ENCODE measurements around the gene SIAE.

Gene SIAE, protein sequence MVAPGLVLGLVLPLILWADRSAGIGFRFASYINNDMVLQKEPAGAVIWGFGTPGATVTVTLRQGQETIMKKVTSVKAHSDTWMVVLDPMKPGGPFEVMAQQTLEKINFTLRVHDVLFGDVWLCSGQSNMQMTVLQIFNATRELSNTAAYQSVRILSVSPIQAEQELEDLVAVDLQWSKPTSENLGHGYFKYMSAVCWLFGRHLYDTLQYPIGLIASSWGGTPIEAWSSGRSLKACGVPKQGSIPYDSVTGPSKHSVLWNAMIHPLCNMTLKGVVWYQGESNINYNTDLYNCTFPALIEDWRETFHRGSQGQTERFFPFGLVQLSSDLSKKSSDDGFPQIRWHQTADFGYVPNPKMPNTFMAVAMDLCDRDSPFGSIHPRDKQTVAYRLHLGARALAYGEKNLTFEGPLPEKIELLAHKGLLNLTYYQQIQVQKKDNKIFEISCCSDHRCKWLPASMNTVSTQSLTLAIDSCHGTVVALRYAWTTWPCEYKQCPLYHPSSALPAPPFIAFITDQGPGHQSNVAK

DNA sequence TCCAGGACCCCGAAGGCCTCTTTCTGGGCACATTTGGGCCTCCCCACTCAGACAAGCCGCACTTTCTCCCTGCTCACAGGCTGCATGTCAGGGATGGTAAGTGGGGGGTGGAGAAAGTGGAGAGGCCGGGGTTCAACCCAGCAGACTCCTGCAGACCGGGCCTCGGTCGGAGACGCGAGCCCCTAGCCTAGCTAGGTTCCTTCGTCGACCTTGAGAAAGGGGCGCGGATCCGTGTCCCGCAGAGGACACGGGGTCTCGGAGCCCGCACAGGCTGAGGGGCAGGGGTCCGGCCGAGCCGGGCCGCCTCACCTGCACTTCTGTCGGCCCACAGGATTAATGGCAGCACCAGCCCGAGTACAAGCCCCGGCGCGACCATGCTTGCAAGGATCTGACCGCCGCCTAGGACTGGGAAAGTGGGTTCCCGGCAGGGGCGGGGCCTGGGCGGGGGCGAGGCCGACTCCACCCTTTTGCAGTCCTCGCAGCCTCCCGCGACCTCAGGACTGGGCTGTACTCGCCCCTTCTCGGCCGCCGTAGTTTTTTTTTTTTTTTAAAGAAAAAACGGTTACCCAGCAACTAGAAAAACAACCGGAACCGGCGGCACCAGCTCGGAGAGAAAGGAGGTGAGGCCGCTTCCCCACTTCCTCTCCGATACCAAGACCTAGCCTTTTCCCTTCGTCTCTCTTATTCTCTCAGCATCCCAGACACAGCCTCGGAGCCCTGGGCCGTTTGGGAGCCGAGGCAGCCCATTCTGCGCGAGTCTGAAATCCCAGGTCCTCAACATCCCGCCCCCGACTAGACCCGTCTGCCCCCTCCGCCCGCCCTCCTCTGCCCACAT lies at the start of gene SIAE, which contains the start of gene SPA17:
TSS of gene SIAE (minus strand) at position 407 of the 835 bp plus-strand sequence. CDS start at position 376, 31 bp downstream.
TSS of gene SPA17 (plus strand) at position 572 of the 835 bp plus-strand sequence. CDS start 1,361 bp downstream, outside the sequence.
- peak; percentile 97 for DNase-seq

DNA sequence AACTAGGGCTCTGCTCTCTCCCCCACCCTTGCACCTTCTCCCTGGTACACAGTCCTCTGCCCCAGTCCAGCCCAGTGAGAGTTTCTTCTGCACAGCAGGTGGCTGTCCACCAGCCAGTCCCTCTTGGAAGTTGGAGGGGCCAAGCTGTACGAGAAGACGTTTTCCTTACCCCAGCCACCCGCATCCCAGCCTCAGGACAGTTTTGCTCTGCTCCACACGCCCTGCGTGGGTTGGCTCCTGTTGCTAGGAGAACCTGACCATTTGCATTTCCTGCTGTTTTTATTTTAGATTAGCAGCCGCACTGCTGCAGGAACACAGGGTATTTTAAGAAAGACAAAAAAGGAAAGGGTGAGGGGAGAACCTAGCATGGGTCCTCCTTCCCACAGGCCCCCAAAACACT lies 48.6 kb upstream of the SIAE start:
- DNase-seq, result no peak

DNA sequence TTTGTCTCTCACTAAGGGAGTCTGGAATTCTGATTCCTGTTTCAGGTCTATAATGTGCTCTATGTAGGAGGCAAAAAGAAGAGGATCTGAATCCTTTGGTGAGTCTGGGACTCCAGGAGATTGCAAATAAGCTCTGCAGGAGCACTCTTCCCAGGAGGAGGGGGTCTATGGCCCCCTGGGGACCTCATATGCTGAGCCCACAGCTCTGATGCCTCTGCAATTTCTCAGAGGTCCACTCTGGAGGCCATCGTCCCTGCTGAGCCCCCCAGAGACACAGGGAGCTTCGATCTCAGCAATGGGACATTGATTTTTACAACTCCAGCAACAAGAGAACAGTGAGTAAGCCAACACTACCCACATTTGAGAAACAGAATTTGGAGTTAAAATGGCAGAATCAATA lies 46.0 kb upstream of the SIAE start:
- no peak for DNase-seq

DNA sequence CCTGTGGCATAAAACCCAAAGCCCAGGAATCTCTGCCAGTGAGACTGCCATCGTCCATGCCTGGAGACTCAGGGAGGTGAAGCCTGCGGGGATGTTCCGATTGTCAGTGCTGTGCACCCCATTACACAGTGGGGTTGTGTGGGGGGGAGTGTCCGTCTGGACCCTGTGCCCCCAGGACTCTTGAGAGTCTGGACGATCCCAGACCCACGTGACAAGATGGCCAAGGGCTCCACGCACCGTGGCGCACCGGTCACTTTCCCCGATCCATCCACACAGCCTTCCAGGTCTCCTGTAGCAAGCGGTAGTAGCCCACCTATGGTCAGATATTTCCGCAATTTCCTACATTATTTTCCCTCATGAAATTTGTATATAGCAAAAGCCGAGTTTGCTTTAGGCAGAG lies 45.3 kb upstream of the SIAE start:
- no peak for DNase-seq

DNA sequence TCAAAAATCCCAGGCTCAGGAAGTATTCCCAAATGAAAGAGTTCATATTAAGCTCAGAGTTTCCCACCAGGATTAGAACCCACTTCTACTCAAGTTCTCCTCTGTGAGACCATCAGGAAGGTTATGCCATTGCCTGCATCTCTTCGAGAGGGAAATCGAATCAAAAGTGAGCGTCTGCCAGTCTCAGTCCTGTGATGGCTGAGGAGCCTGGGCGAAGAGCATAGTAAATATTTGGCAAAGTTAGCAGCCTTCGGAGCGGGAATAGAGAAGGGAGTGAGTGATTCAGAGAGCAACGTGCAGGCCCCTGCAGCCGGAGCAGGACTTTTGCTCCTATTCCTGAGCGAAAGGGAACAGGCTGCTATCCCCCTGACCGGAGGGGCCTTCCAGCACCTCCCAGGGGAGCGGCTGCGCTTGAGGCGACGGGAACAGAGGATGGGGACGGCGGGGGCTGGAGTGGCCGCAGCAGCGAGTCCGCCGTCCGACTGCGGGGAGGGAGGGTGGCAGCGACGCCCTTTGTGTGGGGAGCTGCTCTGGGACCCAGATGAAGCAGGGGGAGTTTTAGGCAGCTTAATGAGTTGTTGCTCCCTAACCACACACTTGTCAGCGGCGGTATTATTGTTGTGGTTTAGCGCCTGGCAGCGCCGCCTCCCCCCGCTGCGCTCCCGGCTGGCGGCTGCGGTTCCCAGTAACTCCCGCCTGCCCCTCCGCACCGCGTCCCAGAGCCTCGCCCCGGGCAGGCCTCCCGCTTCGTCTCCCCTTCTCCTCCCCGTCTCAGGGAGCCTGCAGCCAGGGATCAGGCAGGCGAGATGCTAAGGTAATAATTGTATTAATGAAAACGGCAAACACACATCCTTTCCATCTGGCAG lies 44.5 kb upstream of the SIAE start:
- peak; percentile 22 for DNase-seq

DNA sequence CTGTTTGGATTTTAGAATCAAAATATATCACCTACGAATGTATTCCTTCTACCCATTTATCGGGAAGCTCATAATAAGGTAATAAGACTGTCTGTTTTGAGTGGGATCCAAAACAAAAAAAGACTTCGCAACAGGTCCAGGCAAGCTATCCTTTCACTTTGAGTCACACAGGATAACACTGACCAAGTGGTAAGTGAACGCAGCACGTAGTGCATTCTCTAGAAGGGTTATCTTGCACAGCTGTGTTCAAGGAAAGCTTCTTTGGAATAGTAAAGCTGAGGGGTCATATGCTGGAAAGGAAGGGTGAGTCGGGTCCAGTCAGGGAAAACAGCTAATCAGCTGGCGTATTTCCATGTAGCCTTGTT lies 43.9 kb upstream of the SIAE start:
- no peak for DNase-seq

DNA sequence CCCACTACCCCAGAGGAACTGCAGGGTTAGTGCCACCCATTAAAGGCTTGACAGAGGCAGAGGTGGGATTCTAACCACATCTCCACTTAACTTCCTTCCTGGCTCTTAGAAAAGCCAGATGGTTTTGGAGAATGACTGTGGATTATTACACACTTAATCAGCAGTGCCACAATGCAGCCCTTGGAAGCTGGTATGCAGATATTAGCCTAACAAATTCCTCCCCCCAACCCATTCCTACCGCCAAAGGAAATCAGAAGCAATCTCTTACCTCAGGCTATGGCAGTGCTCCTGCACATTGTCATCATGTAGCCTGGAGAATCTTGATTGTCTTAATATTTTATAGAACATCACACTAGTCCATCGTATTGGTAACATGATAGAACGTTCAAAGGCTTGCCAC lies 43.1 kb upstream of the SIAE start:
- DNase-seq, result peak; percentile 13

DNA sequence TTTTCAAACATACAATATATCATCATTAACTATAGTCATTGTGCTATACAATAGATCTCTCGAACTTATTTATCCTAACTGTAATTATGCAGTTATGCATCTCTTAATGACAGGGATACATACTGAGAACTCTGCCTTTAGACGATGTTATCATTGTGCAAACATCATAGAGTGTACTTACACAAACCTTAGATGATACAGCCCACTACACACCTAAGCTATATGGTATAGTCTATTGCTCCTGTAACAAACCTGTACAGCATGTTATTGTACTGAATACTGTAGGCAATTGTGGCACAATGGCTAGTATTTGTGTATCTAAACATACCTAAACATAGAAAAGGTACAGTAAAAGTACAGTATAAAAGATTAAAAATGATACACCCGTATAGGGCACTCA lies 38.9 kb upstream of the SIAE start:
- DNase-seq, result no peak

DNA sequence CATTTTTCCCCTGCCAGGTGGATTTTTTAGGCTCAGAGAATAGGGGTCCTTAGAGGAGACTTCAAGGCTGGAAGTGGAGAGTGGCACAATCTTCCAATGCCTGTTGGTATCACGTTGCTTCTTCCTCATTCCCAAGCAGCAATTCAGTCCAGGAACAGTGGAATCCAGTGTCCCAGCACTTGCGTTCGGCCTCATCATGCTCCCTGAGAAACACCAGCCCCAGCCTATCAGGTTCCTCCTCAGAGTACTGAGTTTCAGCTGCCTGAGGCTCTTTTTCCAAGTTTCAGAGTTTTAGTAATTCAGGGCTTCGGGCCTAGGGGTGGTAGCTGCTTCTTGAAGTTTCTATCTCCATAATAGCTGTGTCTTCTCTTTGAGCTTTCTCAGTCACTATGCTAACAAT lies 34.3 kb upstream of the SIAE start:
- no peak for DNase-seq

DNA sequence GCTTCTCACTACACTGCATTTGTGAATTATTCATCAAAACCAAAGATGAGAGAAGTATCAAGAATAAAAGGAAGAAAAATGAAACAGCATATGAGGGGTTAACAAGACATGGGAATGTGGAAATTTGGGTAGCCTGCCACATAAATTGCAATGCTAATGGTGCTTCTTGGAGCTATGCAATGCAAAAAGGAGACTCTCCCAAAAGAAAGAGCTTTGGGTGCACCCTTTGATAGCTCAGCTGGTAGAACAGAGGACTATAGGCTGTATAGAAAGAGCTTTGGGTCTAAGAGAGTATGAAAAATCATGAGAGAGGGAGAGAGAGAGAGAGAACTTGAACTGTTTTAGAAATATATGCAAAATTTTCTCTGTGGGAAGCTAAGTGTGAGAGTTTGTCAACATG lies 26.5 kb upstream of the SIAE start:
- DNase-seq, result no peak

DNA sequence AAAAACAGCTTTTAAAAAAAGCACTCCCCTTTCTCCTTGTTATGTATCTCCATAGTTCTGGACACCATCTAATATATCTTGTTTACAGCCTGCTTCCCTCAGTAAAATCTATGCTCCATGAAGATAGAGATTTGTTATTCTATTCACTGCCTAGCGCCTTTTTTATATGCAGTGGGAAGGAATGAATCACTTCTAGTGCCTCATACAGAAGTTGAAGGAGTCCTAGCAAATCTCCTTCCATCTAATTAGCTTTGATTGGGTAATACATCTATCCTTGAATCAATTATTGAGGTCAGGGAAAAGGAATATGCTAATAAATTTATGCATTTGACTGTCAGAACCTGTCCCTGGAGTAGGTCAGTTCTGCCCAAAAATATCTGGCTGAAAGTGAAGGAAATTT lies 26.0 kb upstream of the SIAE start:
- no peak for DNase-seq

DNA sequence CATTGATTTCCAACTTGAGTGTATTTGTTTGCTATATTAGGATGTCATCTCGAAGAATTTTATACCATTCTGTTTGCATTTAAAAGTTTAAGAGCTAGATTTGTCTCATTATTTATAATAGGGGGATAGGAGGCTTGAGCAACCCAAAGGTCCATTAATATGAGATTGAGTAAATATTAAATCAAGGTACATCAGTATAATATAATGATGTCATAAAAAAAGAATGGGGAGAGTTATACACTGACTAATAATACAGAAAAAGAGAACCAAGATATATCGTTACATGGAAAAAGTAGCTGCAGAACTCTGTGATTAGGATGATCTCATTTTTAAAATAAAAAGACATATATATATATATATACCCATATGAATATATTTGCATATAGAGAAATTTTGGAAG lies 19.6 kb upstream of the SIAE start:
- no peak for DNase-seq

DNA sequence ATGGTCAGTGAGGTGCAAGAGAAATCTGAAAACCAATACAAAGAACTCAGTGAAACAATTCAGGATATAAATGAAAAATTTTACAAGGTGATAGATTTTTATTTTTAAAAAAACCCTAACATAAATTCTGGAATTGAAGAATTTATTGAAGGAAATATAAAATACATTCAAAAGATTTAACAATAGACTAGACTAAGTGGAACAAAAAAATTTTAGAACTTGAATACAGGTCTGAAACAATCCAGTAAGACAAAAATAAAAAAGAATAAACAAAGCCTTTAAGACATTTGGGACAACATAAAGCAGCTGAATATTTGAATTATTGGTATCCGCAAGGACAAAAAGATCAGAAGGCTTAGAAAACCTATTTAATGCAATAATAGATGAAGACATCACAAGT lies 8.9 kb upstream of the SIAE start:
- DNase-seq, result no peak

DNA sequence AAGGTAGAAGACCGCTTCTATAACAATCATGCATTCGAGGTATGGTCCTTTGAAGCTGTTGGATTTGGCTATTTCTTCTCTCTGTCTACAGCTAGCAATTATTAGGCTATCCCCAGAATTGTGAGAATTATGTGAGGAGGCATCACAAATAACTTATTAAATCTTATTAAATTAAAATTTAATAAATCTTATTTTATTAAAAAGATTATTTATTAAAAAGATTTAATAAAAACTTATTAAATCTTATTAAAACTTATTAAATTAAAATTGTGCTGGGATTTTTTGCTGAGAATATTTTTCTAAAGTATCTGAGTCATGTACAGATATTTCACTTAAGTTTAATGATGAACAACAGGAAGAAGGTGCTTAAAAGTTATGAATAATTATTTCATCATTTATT lies 7.9 kb upstream of the SIAE start:
- no peak for DNase-seq

DNA sequence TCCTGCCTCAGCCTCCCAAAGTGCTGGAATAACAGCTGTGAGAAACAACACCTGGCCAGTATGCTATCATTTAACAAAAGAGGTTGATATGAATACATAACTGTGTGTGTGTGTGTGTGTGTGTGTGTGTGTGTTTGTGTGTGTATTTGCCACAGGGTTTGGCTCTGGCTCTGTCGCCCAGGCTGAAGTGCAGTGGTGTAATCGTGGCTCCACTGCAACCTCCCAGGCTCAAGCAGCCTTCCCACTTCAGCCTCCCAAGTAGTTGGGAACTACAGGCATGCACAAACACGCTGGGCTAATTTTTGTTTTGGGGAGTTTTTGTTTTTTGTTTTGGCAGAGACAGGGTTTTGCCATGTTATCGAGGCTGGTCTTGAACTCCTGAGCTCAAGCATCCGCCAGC lies 4.9 kb upstream of the SIAE start:
- DNase-seq, result no peak

DNA sequence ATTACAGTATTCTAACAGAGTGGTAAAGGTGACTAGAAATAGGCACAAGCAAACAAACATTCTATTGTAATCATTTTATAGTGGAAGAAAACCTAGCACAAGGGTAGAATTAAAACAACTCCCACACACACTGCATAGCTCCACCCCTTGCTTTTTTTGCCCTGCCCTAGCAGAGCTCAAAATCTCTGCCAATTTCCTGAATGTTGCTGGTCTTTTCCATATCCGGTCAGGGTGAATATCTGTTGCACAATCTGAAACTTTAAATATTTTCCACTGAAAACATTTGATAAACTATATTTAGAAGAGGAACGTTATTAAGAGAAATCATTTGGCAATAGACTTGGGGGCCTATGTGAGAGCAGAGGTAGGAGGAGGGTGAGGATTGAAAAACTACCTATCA lies 2.8 kb upstream of the SIAE start:
- DNase-seq, result no peak

DNA sequence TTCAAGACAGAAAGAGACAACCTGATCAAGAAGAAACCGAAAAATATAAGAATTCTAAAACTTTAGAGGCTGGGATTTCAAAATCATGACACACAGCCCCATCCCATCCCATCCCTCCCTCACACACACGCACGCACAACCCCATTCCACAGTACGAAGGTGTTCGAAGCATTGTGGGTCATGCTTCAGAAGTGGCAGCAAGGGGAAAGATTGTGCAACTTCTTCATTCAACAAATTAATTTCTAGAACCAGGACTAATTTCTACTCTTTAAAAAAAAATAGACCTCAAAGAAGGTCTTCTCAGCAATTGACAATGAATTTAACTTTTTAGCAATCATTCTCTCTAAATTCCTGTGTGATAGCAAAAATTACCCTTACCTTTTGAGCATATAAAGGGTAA lies 1.0 kb upstream of the SIAE start:
- no peak for DNase-seq

DNA sequence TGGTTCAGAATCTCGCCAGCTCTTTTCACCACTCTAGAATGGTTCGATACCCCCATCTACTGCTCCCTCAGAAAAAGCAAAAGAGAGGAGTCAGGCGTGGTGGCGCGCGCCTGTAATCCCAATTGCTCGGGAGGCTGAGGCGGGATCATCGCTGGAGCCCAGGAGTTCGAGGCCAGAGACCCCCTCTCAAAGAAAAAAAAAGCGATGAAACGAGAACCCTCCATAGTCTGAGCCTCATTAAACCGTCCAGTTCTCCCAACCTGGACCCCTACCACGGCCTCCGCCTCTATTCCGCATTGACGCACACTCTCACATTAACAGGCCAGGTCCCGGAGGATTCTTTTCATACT lies 604 bp upstream of the SIAE start:
- no peak for DNase-seq

DNA sequence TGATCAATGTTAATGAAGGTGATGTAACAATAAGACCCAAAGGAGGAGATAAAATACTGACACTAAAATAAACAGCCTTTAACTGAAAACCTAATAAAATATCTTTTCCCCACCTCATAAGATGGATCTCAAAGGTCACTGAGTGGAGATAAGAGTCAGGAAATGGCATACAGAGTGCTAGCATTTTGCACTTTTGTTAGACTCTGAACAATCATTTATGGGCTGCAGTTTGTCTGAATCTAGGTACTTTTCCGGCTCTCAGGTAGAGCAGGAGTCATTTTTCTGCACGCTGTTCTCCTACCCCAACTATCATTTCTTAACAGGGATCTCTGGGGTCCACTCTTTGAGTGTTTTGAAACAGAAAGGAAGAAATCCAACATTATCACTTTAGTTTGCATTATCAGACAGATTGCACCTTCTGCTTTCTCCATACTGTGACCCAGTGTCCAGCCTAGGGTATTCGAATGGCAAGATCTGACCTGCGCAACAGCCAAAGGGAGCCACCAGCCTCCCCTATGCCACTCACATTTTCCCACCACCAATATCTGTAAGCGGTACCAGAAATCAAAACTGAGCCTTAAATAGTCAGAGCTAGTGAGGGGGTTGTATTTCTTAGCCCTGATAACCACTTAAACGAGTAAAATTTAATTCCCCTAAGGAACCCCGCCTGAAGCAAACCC lies 863 bp downstream of the SIAE start:
- no peak for DNase-seq

DNA sequence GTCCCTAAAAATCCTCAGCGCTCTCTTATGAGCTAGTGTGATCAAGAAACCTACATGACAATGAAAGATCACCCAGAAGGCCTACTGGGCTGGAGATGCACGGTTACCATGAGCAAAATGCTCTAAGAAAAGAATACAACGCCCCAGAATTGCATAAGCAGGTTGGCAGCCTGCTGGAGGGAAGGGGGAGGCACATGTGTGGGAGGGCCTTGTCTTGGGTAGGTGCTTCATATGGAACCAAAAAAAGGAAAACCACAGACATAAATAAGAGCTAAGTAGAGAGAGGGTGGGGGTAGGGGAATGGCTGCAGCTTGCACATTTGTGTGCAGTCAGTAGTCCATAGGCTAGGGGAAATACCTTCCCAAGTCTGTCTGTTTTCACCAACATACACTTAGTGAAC lies 2.8 kb downstream of the SIAE start:
- DNase-seq, result no peak

DNA sequence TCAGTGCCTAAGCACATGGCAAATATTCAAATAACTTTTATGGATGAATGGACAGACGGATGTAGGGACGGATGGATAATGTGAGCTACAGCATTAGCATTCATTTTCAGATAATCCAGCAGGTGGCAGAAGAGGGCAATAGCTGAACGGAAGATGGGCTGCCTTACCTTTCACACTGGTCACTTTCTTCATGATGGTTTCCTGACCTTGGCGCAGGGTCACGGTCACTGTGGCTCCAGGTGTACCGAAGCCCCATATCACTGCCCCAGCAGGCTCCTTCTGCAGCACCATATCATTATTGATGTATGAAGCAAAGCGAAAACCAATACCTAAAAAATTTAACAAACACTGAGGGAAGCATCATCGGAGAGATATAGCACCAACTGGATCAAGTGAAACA lies 4.3 kb downstream of the SIAE start:
- DNase-seq, result peak; percentile 11

DNA sequence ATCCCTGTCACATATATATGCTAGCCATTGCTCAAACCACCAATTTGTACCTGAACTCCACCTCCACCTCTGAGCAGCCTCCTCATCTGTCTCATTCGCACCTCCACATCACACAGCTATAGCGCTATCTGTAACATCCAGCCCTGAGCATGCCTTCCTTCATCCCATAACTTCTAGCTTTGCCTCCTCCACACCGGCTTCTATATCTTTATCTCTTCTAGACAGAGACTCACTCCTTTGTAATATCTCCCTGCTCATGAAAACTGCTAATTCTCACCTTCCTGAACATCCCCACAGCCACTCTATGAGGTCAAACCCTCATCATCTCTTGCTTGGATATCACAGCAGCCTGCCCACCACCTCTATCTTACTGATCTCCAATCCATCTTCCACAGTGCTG lies 5.9 kb downstream of the SIAE start:
- DNase-seq, result no peak

DNA sequence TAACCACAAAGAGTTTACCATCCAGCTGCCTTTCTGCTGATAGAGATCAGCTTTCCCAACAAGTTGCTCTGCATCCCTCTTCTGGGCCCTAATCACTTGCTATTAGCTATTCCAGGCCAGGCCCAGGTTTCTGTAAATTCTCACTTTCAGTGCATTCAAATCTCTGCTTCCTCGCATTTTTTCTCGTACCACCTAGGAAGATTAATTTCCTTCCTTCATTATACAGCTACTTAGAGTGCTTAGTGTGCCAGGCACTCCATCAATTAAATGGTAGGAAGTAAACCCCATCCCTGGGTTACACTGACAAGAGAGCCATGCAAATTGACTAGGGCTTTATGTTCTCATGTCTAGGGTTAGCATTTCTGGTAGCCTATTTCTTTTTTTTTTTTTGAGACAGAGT lies 9.7 kb downstream of the SIAE start:
- DNase-seq, result no peak
